Fibroblast of lung (primary cell): ENCODE data around the gene KLHL2.

Experiments used
- CTCF ChIP-seq, 2 donors: IDR thresholded peaks in 1 of 2; conservative IDR thresholded peaks in 1 of 2; 1 replicate in 1 of 2; 2 replicates in 1 of 2; pipeline ENCODE4 v1.5.1; 2011 to 2012; ENCODE audit warnings: low read length in 2 of 2, control low read depth in 1 of 2, inconsistent platforms in 1 of 2, low read depth in 1 of 2, mild to moderate bottlenecking in 1 of 2
- EZH2 ChIP-seq: IDR thresholded peaks from 2 replicates; pipeline ENCODE4 v1.5.1; 2012; ENCODE audit warnings: low read length, control low read depth, mild to moderate bottlenecking; ENCODE audit errors: missing control alignments

GRCh38 chr4:165164257-165164656 is 43.1 kb upstream of the KLHL2 start:
- no peak for TF ChIP-seq EZH2
- TF ChIP-seq CTCF (conservative IDR thresholded peaks at IDR 0.05 in 1 of 2, IDR thresholded peaks at IDR 0.05 in 1 of 2; ENCODE audit: low read depth in 1 of 2, low read length in 2 of 2) = no peak
